ENCODE measurements around the gene FADS6. TPM values are rescaled to one million over a fixed set of nuclear protein-coding genes. Genes with fewer than 3 reads are reported as not detected.

FADS6 gene
- polyA plus RNA-seq, 1 of the 3 experiments (the other 2 are of a cell fraction), result not detected

- no peak for TF ChIP-seq ZBTB33 (IDR thresholded peaks at IDR 0.05; ENCODE audit: borderline replicate concordance, low read depth)
Measured at GRCh38 chr17:74878658-74879057, 14.8 kb downstream of the FADS6 start (continued).

DNA sequence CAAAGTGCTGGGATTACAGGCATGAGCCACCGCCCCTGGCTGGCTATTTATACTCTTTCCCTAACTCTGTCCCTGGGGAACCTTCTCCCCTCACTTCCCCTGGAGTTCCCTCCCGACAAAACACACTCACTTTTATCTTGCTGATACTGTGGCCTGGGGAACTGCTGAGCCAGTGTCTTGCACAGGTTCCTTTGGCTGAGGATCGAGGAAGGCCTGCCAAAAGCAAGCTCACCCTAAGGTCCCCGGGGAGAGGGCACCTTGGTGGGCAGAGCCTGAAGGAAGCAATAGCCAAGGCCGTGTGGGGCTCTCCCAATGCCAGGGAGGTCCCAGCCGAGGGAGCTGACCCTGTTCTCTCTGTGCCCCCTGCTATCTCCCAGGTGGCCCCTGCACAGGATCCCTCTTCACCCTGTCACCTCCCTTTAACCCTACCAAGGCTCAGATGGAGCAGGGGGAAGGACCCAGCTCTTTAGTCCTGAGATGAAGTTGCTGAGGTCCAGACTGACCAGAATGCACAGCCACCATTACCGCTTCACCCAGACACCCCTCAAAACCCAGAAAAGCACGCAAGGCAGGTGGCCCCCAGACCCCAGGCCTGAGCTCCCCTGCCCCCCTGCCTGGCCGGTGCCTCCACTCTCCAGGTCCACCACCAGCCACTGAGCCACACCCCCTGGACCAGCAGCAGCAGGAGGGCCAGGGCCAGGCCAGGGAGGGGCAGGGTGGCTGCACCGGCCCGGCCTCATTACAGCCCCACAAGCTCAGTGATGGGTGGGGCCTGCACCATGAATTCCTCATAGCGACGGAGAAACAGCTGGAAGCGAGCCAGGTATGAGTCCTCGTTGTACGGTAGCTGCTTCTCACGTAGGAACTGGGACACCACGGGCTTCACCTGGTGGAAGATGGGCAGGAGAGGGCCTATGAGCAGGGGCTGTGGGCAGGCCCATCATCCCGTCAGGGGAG, 15.6 kb downstream of the FADS6 start:
- Histone ChIP-seq H4K20me1 (ENCODE audit: insufficient read depth) (no peaks in the 10 kb centered on the region), H3K9me2 (no peaks in the 10 kb centered on the region), H2AFZ (ENCODE audit: low read depth) (no peak overlapping the region), H3K4me2 (no peak overlapping the region), H3K79me2 (ENCODE audit: insufficient read depth) (no peaks in the 10 kb centered on the region), H3K4me3 (ENCODE audit: low read depth in 2 of 2, low read length in 1 of 2) (no peak overlapping the region), H3K27me3 (ENCODE audit: insufficient read depth) (peaks cover 10% of the 10 kb centered on the region; the same call in 1 of the 2 replicates), H3K36me3 (replicated peaks in 1 of 2; ENCODE audit: control insufficient read depth in 1 of 2, insufficient read depth in 2 of 2, low read length in 1 of 2) (no peaks in the 10 kb centered on the region), H3K27ac (ENCODE audit: low read depth in 2 of 2, low read length in 1 of 2) (no peak overlapping the region), H3K4me1 (ENCODE audit: control insufficient read depth in 1 of 2, insufficient read depth in 2 of 2, low read depth in 1 of 2, low read length in 1 of 2) (peaks cover 0 to 5% of the 10 kb centered on the region in 2 experiments; a peak in 2 of 4 replicates), H3F3A (replicated peaks; ENCODE audit: insufficient read depth) (no peaks in the 10 kb centered on the region), H3K9ac (no peak overlapping the region), H3K9me3 (no peaks in the 10 kb centered on the region)
- TF ChIP-seq ZBTB33 (IDR thresholded peaks at IDR 0.05; ENCODE audit: borderline replicate concordance, low read depth), result no peak
- no peak for TF ChIP-seq JUND (IDR thresholded peaks at IDR 0.05)
- no peak for TF ChIP-seq TCF12 (IDR thresholded peaks at IDR 0.05)
- no peak for TF ChIP-seq USF2 (IDR thresholded peaks at IDR 0.05; ENCODE audit: borderline replicate concordance, low read depth, low read length)
- TF ChIP-seq MAX (IDR thresholded peaks at IDR 0.05; ENCODE audit: low read depth), result no peak
- no peak for TF ChIP-seq TEAD4 (IDR thresholded peaks at IDR 0.05; ENCODE audit: borderline replicate concordance, insufficient read depth)
- TF ChIP-seq, protein P1, sequence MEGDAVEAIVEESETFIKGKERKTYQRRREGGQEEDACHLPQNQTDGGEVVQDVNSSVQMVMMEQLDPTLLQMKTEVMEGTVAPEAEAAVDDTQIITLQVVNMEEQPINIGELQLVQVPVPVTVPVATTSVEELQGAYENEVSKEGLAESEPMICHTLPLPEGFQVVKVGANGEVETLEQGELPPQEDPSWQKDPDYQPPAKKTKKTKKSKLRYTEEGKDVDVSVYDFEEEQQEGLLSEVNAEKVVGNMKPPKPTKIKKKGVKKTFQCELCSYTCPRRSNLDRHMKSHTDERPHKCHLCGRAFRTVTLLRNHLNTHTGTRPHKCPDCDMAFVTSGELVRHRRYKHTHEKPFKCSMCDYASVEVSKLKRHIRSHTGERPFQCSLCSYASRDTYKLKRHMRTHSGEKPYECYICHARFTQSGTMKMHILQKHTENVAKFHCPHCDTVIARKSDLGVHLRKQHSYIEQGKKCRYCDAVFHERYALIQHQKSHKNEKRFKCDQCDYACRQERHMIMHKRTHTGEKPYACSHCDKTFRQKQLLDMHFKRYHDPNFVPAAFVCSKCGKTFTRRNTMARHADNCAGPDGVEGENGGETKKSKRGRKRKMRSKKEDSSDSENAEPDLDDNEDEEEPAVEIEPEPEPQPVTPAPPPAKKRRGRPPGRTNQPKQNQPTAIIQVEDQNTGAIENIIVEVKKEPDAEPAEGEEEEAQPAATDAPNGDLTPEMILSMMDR (IDR thresholded peaks at IDR 0.05), result no peak
- ChIA-PET CTCF (interaction anchor here (0.7 to 47.7 kb wide), 8 partner anchors 10 to 117 kb away, joined by 3 to 3869 read pairs (median 4); partner anchors contain the start of genes GRIN2C, NAT9, OTOP2 and OTOP3), POLR2A (no interaction called here)
- no peak for DNase-seq
- 61% methylated on average over 19 of the region's 19 CpGs for WGBS (ENCODE audit: low lambda C conversion rate)
